Cardiac septum (tissue), 1 donor: ENCODE data around the gene ASF1A. TPM values are rescaled to one million over a fixed set of nuclear protein-coding genes. Genes with fewer than 3 reads are reported as not detected.

Source experiments
- DNase-seq: peaks from one replicate; pipeline ENCODE4 v3.0.0-alpha.2; 2020; ENCODE audit warnings: low spot score
- intact Hi-C: fragments of 100-400 bp; cut with DNase I; formaldehyde crosslinking; loops from one replicate; pipeline ENCODE4 v1.14.0; 2022
- total RNA-seq: library from RNA; stranded (reverse); fragmentation: NEBNext Ultra II Directional; extraction: Animal tissue kit (Norgen Biotek cat#: 25700); gene quantifications from one replicate; pipeline ENCODE4 v1.2.1, GENCODE V29; 2021
- donor health status: DM: no; HTN: no; CAD: no.

ASF1A gene
- total RNA-seq, 1 donor from 2014 or later = 18.8 TPM

GRCh38 chr6:118876814-118877213, 17.1 kb upstream of the ASF1A start:
- no peak for DNase-seq
- intact Hi-C loops = no loop called here

- no peak for DNase-seq
- intact Hi-C loops = no loop called here
Observed at GRCh38 chr6:118877806-118878205, 16.1 kb upstream of the ASF1A start.

- intact Hi-C loops = no loop called here
- no peak for DNase-seq
Observed at GRCh38 chr6:118881440-118882313, 12.3 kb upstream of the ASF1A start.

- intact Hi-C loops = no loop called here
Observed at GRCh38 chr6:118882314-118882905, 11.5 kb upstream of the ASF1A start.

GRCh38 chr6:118886641-118887040, 7.3 kb upstream of the ASF1A start:
- no peak for DNase-seq
- intact Hi-C loops = no loop called here

More at GRCh38 chr6:118882314-118882905, 11.5 kb upstream of the ASF1A start:
- no peak for DNase-seq

GRCh38 chr6:118889163-118889562, 4.8 kb upstream of the ASF1A start:
- no peak for DNase-seq
- intact Hi-C loops = no loop called here

- DNase-seq = no peak
- intact Hi-C loops = no loop called here
Observed at GRCh38 chr6:118890997-118891790, 2.8 kb upstream of the ASF1A start.

GRCh38 chr6:118892355-118892991, 1.5 kb upstream of the ASF1A start:
- DNase-seq = no peak
- intact Hi-C loops = no loop called here

- intact Hi-C loops = loop anchor here (1.0 kb wide), 1 partner anchor 41 kb away; no protein-coding TSS in a partner anchor
- DNase-seq = no peak
Observed at GRCh38 chr6:118893064-118893806, 717 bp upstream of the ASF1A start.

GRCh38 chr6:118894425-118895260, 691 bp downstream of the ASF1A start:
- peak; percentile 84 for DNase-seq
- intact Hi-C loops = no loop called here

GRCh38 chr6:118895261-118895560, 1.3 kb downstream of the ASF1A start:
- intact Hi-C loops = no loop called here
- DNase-seq = no peak

GRCh38 chr6:118895859-118896258, 1.9 kb downstream of the ASF1A start:
- intact Hi-C loops = no loop called here
- DNase-seq = no peak

- intact Hi-C loops = no loop called here
Observed at GRCh38 chr6:118896339-118897136, 2.6 kb downstream of the ASF1A start.

GRCh38 chr6:118897386-118897785, 3.4 kb downstream of the ASF1A start:
- intact Hi-C loops = no loop called here
- DNase-seq = no peak

More at GRCh38 chr6:118896339-118897136, 2.6 kb downstream of the ASF1A start:
- DNase-seq = no peak

- DNase-seq = no peak
- intact Hi-C loops = no loop called here
Observed at GRCh38 chr6:118899948-118900347, 6.0 kb downstream of the ASF1A start.

- intact Hi-C loops = no loop called here
- no peak for DNase-seq
Observed at GRCh38 chr6:118902726-118903125, 8.8 kb downstream of the ASF1A start.

- DNase-seq = no peak
- intact Hi-C loops = no loop called here
Observed at GRCh38 chr6:118903138-118903537, 9.2 kb downstream of the ASF1A start.

- intact Hi-C loops = no loop called here
- DNase-seq = no peak
Observed at GRCh38 chr6:118903691-118904090, 9.7 kb downstream of the ASF1A start.
